ACHN (cell line): ENCODE results near the gene NMRK2.
"Not testable (repeated sequence)": the region's sequence is repeated elsewhere in the genome, so short reads cannot be mapped to it uniquely, and the experiment has no call there.

Experiments
- DNase-seq: peaks from one replicate; pipeline ENCODE4 v3.0.0-alpha.2; 2015
- in situ Hi-C: cut with HindIII; loops from 2 replicates; pipeline ENCODE4 v1.10.0; 2017; ENCODE audit warnings: low sequenced_read_pairs, low pct_ligation_motif_present, low pct_unique_long_range_greater_than_20kb

NMRK2 gene

DNA sequence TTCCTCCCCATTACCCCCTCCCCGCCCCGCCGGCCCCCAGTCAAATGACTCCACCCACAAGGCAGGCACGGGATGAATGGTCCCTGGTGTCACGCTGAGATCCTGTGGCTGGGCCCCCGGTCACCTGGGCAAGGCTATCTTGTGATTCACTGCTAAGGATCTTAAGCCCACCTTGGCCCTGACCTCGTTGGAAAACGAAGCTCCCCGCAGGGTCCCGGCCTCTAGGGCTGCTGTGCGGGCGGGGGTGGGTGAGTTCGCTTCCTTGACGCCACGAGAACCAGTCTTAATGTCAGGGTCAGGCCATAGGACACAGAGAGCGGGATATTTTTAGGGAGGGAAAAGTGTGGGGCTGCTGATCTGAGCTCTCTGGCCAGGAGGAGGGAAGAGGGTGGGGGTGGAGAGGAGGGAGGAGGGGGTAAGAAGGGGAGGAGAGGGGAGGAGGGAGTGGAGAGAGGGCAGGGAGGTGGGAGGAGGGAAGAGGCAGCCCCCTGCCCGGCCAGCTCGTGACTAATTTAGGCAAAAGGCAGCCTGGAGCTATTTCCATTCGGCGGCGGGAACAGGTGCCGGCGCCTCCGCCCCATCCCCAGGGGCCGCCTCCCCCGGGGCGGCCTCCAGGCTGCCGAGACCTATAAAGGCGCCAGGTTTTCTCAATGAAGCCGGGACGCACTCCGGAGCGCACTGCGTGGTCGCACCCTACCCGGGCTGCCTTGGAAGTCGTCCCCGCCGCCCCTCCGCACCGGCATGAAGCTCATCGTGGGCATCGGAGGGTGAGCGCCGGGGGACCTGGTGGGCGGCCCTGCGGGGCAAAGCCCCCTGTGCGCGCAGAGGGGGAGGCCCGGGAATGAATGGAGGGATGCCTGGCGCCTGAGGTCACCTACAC is at the start of gene NMRK2:
NMRK2 (plus strand) TSS at position 139 of the 880 bp plus-strand sequence; CDS start at position 742, 603 bp downstream.
- in situ Hi-C loops: no loop called here
- DNase-seq: no peak

- DNase-seq: no peak
- in situ Hi-C loops: no loop called here
Measured at GRCh38 chr19:3890591-3890990, 42.3 kb upstream of the NMRK2 start.

- DNase-seq: no peak
Measured at GRCh38 chr19:3893509-3894179, 39.2 kb upstream of the NMRK2 start.

GRCh38 chr19:3894959-3895358 is 37.9 kb upstream of the NMRK2 start:
- DNase-seq, in situ Hi-C loops: not testable (repeated sequence)

More at GRCh38 chr19:3893509-3894179, 39.2 kb upstream of the NMRK2 start:
- in situ Hi-C loops: no loop called here

GRCh38 chr19:3895788-3896187 is 37.1 kb upstream of the NMRK2 start:
- no peak for DNase-seq
- in situ Hi-C loops: no loop called here

GRCh38 chr19:3897936-3898335 is 34.9 kb upstream of the NMRK2 start:
- no peak for DNase-seq
- in situ Hi-C loops: no loop called here

GRCh38 chr19:3898426-3898825 is 34.4 kb upstream of the NMRK2 start:
- in situ Hi-C loops: no loop called here
- DNase-seq: no peak

DNA sequence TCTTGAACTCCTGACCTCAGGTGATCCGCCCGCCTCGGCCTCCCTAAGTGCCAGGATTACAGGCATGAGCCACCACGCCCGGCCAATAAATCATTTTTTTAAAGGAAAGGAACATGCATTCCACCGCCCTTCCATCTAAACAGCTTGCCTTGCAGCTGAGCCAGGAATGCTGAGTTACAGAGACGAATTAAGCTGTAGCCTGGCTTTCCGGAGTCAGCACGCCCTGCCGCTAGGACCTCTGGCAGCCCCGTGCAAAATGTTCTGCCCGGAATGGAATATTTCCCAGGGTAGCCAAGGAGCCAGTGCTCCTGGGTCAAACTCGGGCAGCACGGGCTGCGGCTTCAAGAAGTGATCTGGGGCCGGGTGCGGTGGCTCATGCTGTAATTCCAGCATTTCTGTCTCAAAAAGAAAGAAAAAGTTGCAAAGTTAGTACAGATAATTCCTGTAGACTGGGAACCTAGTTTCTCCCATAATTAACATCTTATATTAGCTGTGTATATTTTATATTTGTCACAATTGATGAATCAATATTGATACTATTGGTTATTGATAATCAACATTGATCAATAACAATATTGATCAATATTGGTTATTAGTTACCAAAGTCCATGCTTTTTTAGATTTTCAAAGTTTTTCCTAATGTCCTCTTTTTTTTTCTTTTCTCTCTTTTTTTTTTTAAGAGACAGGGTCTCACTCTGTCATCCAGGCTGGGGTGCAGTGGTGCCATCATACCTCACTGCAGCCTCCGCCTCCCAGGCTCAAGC is 33.2 kb upstream of the NMRK2 start:
- in situ Hi-C loops: no loop called here
- DNase-seq: no peak

GRCh38 chr19:3902317-3902973 is 30.4 kb upstream of the NMRK2 start:
- in situ Hi-C loops: no loop called here
- DNase-seq: no peak

DNA sequence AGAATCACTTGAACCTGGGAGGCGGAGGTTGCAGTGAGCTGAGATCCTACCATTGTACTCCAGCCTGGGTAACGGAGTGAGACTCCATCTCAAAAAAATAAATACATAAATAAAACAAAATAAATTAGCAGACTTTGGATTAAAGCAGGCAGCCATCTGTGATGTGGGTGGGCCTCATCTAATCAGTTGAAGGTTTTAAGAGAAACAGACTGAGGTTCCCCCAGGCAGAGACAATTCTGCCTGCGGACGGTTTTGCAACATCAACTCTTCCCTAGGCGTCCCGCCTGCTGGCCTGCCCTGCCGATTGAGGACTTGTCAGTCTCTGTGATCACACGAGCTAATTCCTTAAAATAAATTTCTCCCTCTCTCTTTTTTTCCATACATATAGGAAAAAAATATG is 28.6 kb upstream of the NMRK2 start:
- no peak for DNase-seq
- in situ Hi-C loops: no loop called here

DNA sequence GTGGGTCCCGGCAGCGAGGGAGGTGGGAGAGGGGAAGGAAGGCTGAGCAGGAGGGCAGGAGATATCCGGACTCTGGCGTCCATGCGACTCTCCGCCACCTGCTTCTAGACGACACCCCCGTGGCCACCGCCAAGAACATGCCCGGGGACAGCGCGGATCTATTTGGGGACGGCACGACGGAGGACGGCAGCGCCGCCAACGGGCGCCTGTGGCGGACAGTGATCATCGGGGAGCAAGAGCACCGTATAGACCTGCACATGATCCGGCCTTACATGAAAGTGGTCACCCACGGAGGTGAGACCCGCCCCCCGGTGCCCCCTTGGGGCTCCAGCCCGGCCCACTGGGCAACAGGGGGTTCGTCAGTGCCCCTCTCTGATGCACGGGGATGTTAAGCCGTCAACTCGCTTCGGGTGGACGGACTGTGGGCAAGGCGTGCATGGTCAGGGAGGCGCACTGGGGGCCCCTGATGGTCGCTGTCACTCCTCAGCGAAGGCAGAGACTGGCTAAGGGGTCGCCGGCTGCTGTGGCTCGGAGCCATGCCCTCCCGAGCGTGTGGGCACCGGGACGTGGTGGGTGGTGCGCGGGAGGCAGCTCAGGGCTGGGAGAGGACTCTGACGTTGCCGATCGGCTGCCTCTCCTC is 25.1 kb upstream of the NMRK2 start:
- in situ Hi-C loops: no loop called here
- no peak for DNase-seq

DNA sequence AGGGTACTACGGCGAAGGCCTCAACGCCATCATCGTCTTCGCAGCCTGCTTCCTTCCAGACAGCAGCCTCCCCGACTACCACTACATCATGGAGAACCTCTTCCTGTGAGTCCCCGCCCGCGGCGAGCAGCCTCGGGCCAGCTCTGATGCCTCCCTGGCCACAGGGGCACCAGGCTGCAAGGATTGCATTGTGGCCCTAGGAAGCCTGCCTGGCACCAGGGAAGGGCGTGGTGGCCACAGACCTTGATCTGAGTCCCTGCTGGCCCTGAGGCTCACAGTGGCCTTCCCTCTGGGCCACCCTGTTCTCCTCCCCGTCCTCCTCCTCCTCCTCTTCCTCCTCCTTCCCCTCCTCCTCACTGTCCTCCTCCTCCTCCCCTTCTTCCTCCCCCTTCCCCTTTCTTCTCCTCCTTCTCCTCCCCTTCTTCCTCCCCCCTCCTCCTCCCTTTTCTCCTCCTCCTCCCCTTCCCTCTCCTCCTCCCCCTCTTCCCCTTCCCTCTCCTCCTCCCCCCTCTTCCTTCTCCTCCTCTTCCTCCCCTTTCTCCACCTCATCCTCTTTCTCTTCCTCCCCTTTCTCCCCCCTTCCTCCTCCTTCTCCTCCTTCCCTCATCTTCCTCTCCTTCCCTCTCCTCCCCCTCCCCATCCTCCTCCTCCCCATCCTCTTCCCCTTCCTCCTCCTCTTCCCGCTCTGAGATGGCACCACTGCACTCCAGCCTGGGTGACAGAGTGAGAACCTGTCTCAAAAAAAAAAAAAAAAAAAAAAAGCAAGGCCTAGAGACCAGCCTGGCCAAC is 24.4 kb upstream of the NMRK2 start:
- DNase-seq: no peak
- in situ Hi-C loops: no loop called here

DNA sequence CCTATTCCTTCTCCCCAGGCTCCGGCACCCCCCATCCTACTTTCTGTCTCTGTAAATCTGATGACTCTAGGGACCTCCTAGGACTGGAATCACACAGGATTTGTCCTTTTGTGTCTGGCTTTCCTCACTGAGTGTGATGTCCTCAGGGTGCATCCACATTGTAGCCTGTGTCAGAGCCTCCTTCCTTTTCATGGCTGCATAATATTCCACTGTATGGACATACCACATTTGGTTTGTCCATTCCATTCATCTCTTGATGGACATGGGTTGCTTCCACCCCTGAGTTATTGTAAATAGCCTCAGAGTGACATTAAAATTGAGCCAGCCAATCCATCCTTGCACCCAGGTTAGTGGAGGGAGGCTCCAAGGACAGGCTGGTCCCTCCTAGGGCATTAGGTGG is 22.8 kb upstream of the NMRK2 start:
- in situ Hi-C loops: no loop called here
- DNase-seq: no peak

DNA sequence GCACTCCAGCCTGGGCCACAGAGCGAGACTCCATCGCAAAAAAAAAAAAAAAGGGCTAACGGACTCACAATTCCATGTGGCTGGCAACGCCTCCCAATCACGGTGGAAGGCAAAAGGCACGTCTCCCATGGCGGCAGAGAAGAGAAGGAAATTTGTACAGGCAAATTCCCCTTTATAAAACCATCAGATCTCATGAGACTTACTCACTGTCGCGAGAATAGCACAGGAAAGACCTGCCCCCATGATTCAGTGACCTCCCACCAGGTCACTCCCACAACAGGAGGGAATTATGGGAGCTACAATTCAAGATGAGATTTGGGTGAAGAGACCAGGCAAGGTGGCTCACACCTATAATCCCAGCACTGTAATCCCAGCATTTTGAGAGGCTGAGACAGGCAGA is 18.7 kb upstream of the NMRK2 start:
- in situ Hi-C loops: no loop called here

DNA sequence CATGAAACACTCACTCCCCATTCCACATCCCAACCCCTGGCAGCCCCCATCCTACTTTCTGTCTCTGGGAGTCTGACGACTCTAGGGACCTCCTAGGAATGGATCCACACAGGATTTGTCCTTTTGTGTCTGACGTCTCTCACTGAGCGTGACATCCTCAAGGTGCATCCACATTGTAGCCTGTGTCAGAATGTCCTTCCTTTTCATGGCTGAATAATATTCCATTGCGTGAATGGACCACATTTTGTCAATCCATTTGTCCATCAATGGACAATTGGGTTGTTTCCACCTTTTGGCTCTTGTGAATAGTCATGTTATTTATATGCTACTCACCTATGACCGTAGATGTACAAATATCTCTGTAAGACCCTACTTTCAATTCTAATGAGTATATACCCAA is 16.8 kb upstream of the NMRK2 start:
- in situ Hi-C loops: no loop called here
- DNase-seq: no peak

More for the DNA sequence above, 18.7 kb upstream of the NMRK2 start:
- DNase-seq: no peak

- no peak for DNase-seq
- in situ Hi-C loops: no loop called here
Measured at GRCh38 chr19:3919793-3920192, 13.1 kb upstream of the NMRK2 start.

- no peak for DNase-seq
- in situ Hi-C loops: no loop called here
Measured at GRCh38 chr19:3923096-3923758, 9.6 kb upstream of the NMRK2 start.
